Measurements from ENCODE around the gene PRR13. TPM values are rescaled to one million over a fixed set of nuclear protein-coding genes. Genes with fewer than 3 reads are reported as not detected.
"Not testable (repeated sequence)": the region's sequence is repeated elsewhere in the genome, so short reads cannot be mapped to it uniquely, and the experiment has no call there.

The PRR13 gene
- total RNA-seq, 4 donors from 2014 or later = 24.9 to 72.9 (median 51.1) TPM

DNA sequence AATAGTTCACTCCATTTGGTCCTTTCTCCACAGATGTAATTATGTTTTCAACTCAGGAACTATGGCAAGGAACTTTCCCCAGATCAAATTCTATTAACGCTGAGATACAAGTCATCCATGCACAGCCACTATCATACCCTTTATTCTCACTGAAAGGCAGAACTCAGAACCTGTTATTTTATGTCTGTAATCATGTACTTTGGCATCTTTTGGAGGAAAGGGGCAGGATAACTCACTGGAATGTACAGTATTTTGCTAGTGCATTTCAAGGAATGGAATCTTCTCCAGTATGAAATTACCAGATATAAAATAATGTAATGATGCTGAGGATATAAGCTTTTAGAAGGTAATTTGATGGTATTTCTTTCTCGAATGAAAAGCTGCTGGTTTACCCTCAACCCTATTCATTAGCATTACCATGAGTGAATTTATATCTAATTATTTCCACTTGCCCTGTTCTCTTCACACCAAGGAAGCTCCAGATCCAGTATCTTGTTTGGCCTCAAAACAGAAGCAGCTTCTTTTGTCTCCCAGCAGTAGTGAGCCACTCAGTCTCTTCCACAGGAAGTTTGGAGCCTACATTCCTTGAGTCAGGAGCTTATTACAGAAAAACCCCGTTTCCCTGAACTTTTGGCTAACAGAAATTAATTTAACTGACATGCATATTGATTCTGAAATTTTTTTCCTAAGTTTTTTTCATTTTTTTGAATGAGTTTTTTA lies 27.9 kb upstream of the PRR13 start:
- Histone ChIP-seq H3K4me1 (peaks cover 0 to 42% (median 6%) of the 10 kb centered on the region in 3 donors), H3K27ac (peak overlapping the region in 1 of 4 donors; percentile 20), H3K9me3 (no peaks in the 10 kb centered on the region), H3K27me3 (no peaks in the 10 kb centered on the region), H3K36me3 (peaks cover 16 to 67% (median 19%) of the 10 kb centered on the region in 3 donors), H3K4me3 (no peak overlapping the region)
- TF ChIP-seq, protein P1, sequence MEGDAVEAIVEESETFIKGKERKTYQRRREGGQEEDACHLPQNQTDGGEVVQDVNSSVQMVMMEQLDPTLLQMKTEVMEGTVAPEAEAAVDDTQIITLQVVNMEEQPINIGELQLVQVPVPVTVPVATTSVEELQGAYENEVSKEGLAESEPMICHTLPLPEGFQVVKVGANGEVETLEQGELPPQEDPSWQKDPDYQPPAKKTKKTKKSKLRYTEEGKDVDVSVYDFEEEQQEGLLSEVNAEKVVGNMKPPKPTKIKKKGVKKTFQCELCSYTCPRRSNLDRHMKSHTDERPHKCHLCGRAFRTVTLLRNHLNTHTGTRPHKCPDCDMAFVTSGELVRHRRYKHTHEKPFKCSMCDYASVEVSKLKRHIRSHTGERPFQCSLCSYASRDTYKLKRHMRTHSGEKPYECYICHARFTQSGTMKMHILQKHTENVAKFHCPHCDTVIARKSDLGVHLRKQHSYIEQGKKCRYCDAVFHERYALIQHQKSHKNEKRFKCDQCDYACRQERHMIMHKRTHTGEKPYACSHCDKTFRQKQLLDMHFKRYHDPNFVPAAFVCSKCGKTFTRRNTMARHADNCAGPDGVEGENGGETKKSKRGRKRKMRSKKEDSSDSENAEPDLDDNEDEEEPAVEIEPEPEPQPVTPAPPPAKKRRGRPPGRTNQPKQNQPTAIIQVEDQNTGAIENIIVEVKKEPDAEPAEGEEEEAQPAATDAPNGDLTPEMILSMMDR (IDR thresholded peaks at IDR 0.05) = no peak
- no peak for TF ChIP-seq POLR2A (IDR thresholded peaks at IDR 0.05)
- 53 to 74% methylated on average over 3 of the region's 3 CpGs for WGBS, 2 donors
- intact Hi-C loops (cut with DNase I) = no loop called here
- DNase-seq = no peak

DNA sequence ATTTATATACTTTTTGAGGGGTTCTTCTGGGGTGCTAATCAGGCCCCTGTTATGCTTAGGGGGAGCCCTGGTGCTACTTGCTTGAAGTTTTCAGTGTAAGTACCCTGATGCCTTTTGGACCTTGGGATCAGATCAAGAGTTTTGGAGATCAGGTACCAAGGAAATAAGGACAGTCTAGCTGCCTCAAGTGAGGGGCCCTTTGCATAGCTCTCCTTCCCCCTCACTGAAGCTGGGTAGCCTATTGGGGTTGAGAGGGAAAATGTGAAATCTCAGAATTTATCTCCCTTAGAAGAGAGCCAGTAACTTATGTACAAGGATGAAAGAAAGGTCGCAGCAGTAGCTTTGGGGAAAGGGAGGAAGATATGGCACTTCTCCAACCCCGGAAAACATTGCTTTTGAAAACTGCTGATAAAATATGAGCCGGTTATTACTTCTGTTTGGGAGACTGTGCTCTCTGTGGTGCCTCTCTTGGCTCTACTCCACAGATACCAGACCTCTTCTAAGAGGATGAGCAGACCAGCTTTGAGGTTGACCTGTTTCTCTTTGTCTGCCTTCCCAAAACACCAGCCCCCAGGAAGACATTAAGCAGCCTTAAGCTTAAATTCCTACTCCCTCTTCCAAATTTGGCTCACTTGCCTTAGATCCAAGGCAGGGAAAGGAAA lies 26.6 kb upstream of the PRR13 start:
- intact Hi-C loops (cut with DNase I) = no loop called here
- 16 to 42% methylated on average over 3 of the region's 3 CpGs for WGBS, 2 donors
- H3K4me1 ChIP-seq = peaks cover 0 to 42% (median 6%) of the 10 kb centered on the region in 3 donors
- H3K4me3 ChIP-seq = no peak overlapping the region
- H3K9me3 ChIP-seq = no peaks in the 10 kb centered on the region
- H3K27ac ChIP-seq = no peak overlapping the region
- peaks cover 8 to 54% (median 11%) of the 10 kb centered on the region in 3 donors for H3K36me3 ChIP-seq
- no peak for DNase-seq
- H3K27me3 ChIP-seq = no peaks in the 10 kb centered on the region
- TF ChIP-seq, protein P1 (IDR thresholded peaks at IDR 0.05) = no peak
- no peak for TF ChIP-seq POLR2A (IDR thresholded peaks at IDR 0.05)

DNA sequence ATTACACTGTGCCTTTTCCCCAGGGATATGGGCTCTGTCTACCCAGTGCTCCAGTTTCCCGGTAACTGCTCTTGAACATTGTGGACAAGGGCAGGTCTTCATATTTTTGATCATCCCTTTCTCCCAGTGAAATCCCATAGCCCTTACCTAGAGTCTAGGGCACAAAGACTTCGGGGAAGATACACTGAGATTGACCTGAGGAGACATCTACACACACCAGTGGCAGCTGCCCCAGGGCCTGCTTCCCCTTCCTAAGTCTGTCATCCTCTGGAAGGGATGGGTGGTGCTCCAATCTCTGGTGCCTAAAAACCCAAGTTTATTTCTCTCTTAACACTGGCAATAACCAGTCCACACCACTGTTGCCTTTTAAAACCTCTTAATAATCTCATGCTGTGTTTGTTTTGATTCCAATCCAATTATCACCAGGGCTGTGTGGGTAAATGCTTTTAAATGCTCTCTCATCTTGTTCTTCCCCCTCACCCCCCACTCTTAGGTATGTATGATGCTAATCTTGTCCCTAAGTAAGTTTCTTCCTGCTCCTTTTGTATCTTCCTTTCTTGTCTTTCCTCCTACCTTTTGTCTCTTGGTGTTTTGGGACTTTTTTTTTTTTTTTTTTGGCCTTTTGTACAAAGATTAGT lies 25.7 kb upstream of the PRR13 start:
- Histone ChIP-seq H3K36me3 (peaks cover 4 to 45% (median 5%) of the 10 kb centered on the region in 3 donors), H3K4me1 (peaks cover 0 to 43% (median 6%) of the 10 kb centered on the region in 3 donors)
- DNase-seq; H3K27ac ChIP-seq; intact Hi-C loops (cut with DNase I); H3K9me3 ChIP-seq; H3K27me3 ChIP-seq; H3K4me3 ChIP-seq: not testable (repeated sequence)
- 80 to 92% methylated on average over 1 of the region's 2 CpGs for WGBS, 2 donors

DNA sequence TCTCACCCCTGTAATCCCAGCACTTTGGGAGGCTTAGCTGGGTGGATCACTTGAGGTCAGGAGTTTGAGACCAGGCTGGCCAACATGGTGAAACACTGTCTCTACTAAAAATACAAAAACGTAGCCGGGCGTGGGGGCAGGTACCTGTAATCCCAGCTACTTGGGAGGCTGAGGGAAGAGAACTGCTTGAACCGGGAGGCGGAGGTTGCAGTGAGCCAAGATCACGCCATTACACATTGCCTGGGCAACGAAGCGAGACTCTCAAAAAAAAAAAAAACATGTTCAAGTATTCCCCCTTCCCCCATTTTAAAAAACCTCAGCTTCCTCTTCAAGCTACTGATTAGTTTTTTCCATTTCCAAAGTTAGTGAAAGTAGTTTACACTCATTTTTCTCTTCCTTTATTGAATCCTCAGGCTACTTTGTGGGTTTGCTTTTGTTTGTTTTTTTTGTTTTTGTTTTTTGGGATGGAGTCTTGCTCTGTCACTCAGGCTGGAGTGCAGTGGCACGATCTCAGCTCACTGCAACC lies 24.2 kb upstream of the PRR13 start:
- intact Hi-C loops (cut with DNase I); DNase-seq: not testable (repeated sequence)
- WGBS, 2 donors = 73 to 77% methylated on average over 9 of the region's 9 CpGs

DNA sequence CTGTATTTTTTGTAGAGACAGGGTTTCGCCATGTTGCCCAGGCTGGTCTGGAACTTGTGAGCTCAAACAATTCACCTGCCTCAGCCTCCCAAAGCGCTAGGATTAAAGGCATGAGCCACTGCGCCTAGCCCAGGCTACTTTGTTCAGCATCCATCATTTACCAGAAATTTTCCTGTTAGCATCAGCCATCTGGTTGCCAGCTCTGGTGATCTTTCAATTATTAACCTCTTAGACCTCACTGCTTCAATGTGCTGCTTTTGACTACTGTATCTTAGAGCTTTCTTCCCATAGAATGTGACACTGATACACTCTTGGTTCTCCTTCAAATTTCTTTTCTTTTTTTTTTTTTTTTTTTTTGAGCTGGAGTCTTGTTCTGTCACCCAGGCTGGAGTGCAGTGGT lies 23.3 kb upstream of the PRR13 start:
- Histone ChIP-seq H3K36me3 (peaks cover 0 to 21% (median 0%) of the 10 kb centered on the region in 3 donors), H3K4me1 (peaks cover 4 to 34% (median 4%) of the 10 kb centered on the region in 3 donors), H3K9me3 (no peaks in the 10 kb centered on the region), H3K27ac (no peak overlapping the region), H3K4me3 (no peak overlapping the region), H3K27me3 (no peaks in the 10 kb centered on the region)
- DNase-seq = no peak
- intact Hi-C loops (cut with DNase I) = no loop called here
- TF ChIP-seq POLR2A (IDR thresholded peaks at IDR 0.05) = no peak
- TF ChIP-seq, protein P1 (IDR thresholded peaks at IDR 0.05) = no peak
- WGBS, 2 donors = 69 to 76% methylated on average over 3 of the region's 3 CpGs

More for the DNA sequence above, 24.2 kb upstream of the PRR13 start:
- not testable (repeated sequence) for H3K9me3 ChIP-seq, H3K27ac ChIP-seq, H3K4me3 ChIP-seq, H3K27me3 ChIP-seq
- Histone ChIP-seq H3K36me3 (peaks cover 0 to 30% (median 0%) of the 10 kb centered on the region in 3 donors), H3K4me1 (peaks cover 4 to 43% (median 8%) of the 10 kb centered on the region in 3 donors)

All from esophagus squamous epithelium (tissue), 5 donors.